Thyroid gland (tissue), 4 donors: ENCODE measurements around the gene CCDC60. TPM values are rescaled to one million over a fixed set of nuclear protein-coding genes. Genes with fewer than 3 reads are reported as not detected.

Source experiments
- DNase-seq, 2 donors: peaks; one replicate each; pipeline ENCODE4 v3.0.0-alpha.2; 2019
- H3K27ac ChIP-seq, 3 donors: fragments of 200-600 bp; sonication (generic); 1 replicate in 2 of 3; 2 replicates in 1 of 3; pipeline ENCODE4 v1.5.1; 2016 to 2019; ENCODE audit warnings: mild to moderate bottlenecking in 1 of 3, moderate library complexity in 1 of 3
- H3K27me3 ChIP-seq: fragments of 200-600 bp; sonication (generic); one replicate; pipeline ENCODE4 v1.5.1; 2019
- H3K36me3 ChIP-seq, 2 donors: fragments of 200-600 bp; sonication (generic); one replicate each; pipeline ENCODE4 v1.5.1; 2016 to 2019
- H3K4me1 ChIP-seq, 2 donors: fragments of 200-600 bp; sonication (generic); one replicate each; pipeline ENCODE4 v1.5.1; 2017 to 2019
- H3K4me3 ChIP-seq, 3 donors: fragments of 200-600 bp; sonication (generic); replicated peaks in 1 of 3; 1 replicate in 2 of 3; 2 replicates in 1 of 3; pipeline ENCODE4 v1.5.1; 2016; ENCODE audit warnings: mild to moderate bottlenecking in 1 of 3
- H3K9me3 ChIP-seq: fragments of 200-600 bp; sonication (generic); one replicate; pipeline ENCODE4 v1.5.1; 2017
- POLR2A ChIP-seq, 2 donors: fragments of 450-650 bp; IDR thresholded peaks; one replicate each; pipeline ENCODE4 v1.6.1; 2017; ENCODE audit warnings: antibody characterized with exemption in 2 of 2, mild to moderate bottlenecking in 2 of 2, moderate library complexity in 1 of 2
- WGBS, 2 donors: methylation state at CpG; one replicate each; pipeline ENCODE4 v1.1.5; 2017; 5-methylcytosine and 5-hydroxymethylcytosine counted together
- intact Hi-C: fragments of 100-400 bp; cut with DNase I; formaldehyde crosslinking; loops from one replicate; pipeline ENCODE4 v1.15.1; 2023
- total RNA-seq, 4 donors: library from RNA; depleted of rRNA; stranded (reverse); fragments of >200 nt; gene quantifications; one replicate each; pipeline ENCODE4 v1.2.3, GENCODE V29; 2016
- TF ChIP-seq, protein P1 (sequence below), 6 experiments: fragments of 200-600 bp in 3 of 6; fragments of 450-650 bp in 3 of 6; sonication (generic) in 3 of 6; IDR thresholded peaks; one replicate each; pipeline ENCODE4 v1.5.1; 2016 to 2019; ENCODE audit warnings: antibody characterized with exemption in 6 of 6, mild to moderate bottlenecking in 2 of 6, inconsistent platforms in 1 of 6, moderate library complexity in 1 of 6

CCDC60 gene
- total RNA-seq, 4 donors from 2014 or later = not detected

DNA sequence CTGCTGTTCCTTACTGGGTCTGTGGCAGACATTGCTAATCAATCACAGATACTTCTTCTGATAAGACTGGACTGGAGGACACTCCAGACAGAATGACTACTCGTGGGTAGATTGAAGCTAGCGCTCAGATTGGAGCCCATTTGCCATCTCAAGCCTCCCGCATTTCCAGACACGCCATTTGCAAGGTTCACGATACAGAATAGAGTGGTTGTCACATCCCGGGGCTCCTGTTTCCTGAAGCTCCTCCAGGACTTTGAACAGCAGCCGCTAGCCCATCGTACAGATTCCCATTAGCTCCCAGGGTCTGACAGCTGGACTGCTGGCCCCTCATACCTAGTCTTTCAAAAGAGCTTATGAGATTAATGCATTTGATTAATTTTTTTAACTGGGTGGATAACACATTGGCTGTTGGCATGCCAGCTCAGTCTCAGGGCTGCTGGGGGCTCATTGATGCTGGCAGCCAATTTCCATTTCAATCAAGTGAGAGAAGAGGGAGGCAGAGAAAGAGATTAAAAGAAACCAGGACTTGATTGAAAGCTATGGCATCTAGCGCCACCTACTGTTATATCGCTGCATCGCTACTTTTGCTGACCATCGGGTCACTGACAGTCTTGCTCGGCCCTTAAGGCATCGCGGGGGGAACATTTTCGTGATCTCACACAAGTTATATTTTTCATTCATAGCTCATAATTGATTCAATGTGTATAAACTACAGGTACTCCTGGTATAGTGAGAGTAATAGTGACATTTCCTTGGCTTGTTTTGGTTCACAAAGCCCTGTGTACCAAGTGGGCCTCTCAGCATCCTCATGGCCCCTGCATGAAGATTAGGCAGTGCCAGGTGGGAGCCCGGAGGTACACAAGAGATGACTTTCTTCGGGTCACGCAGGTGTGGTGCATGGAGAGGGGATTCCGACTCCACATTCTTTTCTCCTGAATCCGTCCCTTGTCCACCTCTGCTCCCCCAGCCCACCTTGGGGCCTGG, 78.6 kb downstream of the CCDC60 start:
- DNase-seq = peak; percentile 65 to 70
- whole genome bisulfite sequencing, 2 donors = 33 to 36% methylated on average over 21 of the region's 21 CpGs
- intact Hi-C loops = loop anchor here (2.0 kb wide), 1 partner anchor 296 kb away; no protein-coding TSS in a partner anchor
- Histone ChIP-seq H3K27me3 (no peaks in the 10 kb centered on the region), H3K4me3 (no peak overlapping the region), H3K27ac (no peak overlapping the region), H3K4me1 (no peaks in the 10 kb centered on the region), H3K36me3 (no peaks in the 10 kb centered on the region), H3K9me3 (no peaks in the 10 kb centered on the region)
- TF ChIP-seq POLR2A (IDR thresholded peaks at IDR 0.05) = no peak
- TF ChIP-seq, protein P1, sequence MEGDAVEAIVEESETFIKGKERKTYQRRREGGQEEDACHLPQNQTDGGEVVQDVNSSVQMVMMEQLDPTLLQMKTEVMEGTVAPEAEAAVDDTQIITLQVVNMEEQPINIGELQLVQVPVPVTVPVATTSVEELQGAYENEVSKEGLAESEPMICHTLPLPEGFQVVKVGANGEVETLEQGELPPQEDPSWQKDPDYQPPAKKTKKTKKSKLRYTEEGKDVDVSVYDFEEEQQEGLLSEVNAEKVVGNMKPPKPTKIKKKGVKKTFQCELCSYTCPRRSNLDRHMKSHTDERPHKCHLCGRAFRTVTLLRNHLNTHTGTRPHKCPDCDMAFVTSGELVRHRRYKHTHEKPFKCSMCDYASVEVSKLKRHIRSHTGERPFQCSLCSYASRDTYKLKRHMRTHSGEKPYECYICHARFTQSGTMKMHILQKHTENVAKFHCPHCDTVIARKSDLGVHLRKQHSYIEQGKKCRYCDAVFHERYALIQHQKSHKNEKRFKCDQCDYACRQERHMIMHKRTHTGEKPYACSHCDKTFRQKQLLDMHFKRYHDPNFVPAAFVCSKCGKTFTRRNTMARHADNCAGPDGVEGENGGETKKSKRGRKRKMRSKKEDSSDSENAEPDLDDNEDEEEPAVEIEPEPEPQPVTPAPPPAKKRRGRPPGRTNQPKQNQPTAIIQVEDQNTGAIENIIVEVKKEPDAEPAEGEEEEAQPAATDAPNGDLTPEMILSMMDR (IDR thresholded peaks at IDR 0.05) = peak; percentile 60 to 90 (median 80)

DNA sequence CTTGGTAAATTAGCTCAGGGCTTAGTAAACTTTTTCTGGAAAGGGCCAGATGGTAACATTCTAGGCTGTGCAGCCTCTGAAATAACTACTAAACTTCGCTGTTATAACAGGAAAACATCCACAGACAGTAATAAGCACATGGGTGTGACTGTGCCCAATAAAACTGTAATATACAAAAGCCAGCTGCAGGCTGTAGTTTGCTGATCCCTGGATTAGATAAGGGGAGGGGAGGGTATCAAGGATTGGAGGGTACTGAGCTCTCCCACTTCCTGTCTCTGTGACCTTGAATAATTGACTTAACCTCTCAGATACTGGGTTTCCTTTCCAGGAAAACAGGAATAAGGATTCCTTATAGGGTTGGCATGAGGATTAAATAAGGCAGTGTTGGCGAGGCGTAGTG, 81.2 kb downstream of the CCDC60 start:
- Histone ChIP-seq H3K4me3 (no peak overlapping the region), H3K27ac (no peak overlapping the region), H3K4me1 (no peaks in the 10 kb centered on the region), H3K36me3 (no peaks in the 10 kb centered on the region), H3K9me3 (no peaks in the 10 kb centered on the region), H3K27me3 (no peaks in the 10 kb centered on the region)
- 74 to 79% methylated on average over 3 of the region's 3 CpGs for WGBS, 2 donors
- DNase-seq = no peak
- TF ChIP-seq POLR2A (IDR thresholded peaks at IDR 0.05) = no peak
- TF ChIP-seq, protein P1 (IDR thresholded peaks at IDR 0.05) = no peak
- intact Hi-C loops = no loop called here

DNA sequence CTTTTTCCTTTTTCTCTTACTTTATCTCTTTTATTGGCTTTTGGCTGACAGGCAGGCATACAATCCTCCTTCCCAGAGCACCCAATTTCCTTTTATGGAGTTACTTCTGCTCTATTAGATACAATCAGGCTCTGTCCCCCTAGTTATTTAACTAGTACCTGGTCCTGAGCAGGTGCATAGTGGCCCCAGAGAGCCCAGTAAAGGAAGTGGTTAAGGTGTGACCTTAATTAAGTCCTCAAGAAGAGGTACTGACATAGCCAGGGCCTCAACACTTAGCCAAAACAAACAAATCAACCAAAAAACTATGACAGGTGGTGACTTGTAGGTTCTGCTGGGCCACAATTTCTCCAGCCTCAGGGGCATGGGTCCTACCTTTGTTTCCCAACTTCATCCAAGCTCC, 82.9 kb downstream of the CCDC60 start:
- no peaks in the 10 kb centered on the region for H3K36me3 ChIP-seq
- H3K27me3 ChIP-seq = no peaks in the 10 kb centered on the region
- no peak for DNase-seq
- no peak for TF ChIP-seq POLR2A (IDR thresholded peaks at IDR 0.05)
- TF ChIP-seq, protein P1 (IDR thresholded peaks at IDR 0.05) = no peak
- H3K4me3 ChIP-seq = no peak overlapping the region
- no peaks in the 10 kb centered on the region for H3K4me1 ChIP-seq
- intact Hi-C loops = no loop called here
- H3K9me3 ChIP-seq = no peaks in the 10 kb centered on the region
- no peak overlapping the region for H3K27ac ChIP-seq

DNA sequence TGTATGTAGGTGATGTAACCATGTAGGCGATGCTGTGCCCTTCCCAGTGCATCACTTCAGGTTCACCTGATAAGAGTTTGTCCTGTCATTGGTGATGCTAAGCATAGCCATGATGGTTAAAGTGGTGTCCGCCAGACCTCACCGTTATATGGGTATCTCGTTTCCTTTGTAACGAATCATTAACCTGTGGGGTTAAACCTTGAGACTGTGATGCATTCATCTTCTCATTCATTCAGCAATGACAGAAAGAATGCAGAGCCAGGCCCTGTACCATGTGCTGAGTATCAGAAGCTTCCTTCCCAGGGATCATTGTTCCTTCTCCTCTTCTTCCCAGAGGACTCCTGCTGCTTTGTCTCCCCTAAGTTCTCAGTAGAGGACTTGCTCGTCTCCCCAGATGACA, 84.9 kb downstream of the CCDC60 start:
- no peaks in the 10 kb centered on the region for H3K36me3 ChIP-seq
- intact Hi-C loops = no loop called here
- TF ChIP-seq, protein P1 (IDR thresholded peaks at IDR 0.05) = no peak
- TF ChIP-seq POLR2A (IDR thresholded peaks at IDR 0.05) = no peak
- no peak overlapping the region for H3K27ac ChIP-seq
- H3K4me3 ChIP-seq = no peak overlapping the region
- DNase-seq = no peak
- H3K9me3 ChIP-seq = no peaks in the 10 kb centered on the region
- WGBS, 2 donors = 85 to 87% methylated on average over 6 of the region's 6 CpGs
- no peaks in the 10 kb centered on the region for H3K27me3 ChIP-seq
- H3K4me1 ChIP-seq = no peaks in the 10 kb centered on the region

DNA sequence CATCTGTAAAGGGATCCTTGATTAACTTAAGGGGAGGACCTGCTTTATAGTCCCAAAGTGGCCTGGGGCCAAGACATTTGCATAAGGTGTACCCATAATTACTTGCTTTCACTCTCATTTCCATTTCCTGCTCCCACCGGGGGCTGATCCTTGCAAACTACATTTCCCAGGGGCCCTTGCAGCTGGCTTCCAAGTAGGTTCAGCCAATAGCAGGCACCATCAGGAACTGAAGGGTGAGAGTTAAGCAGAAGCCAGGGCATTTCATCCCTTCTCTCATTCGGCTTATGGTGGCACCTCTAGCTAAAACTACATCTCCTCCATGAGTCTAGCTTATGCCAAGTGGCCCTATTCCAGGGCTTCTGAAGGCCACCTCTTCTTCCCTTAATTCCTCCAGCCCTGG, 88.8 kb downstream of the CCDC60 start:
- no peak for DNase-seq
- WGBS, 2 donors = 23 to 31% methylated on average over 2 of the region's 2 CpGs
- H3K36me3 ChIP-seq = no peaks in the 10 kb centered on the region
- no peaks in the 10 kb centered on the region for H3K27me3 ChIP-seq
- H3K27ac ChIP-seq = no peak overlapping the region
- H3K4me1 ChIP-seq = no peaks in the 10 kb centered on the region
- intact Hi-C loops = no loop called here
- no peaks in the 10 kb centered on the region for H3K9me3 ChIP-seq
- no peak overlapping the region for H3K4me3 ChIP-seq
- TF ChIP-seq, protein P1 (IDR thresholded peaks at IDR 0.05) = no peak
- TF ChIP-seq POLR2A (IDR thresholded peaks at IDR 0.05) = no peak
